GM19372 (cell line): Measurements from ENCODE around the gene HAPLN2.
"Not testable (repeated sequence)": the region's sequence is repeated elsewhere in the genome, so short reads cannot be mapped to it uniquely, and the experiment has no call there.

Source experiments
- ATAC-seq: cut with Tn5 transposase; IDR thresholded peaks from one replicate; pipeline ENCODE4 v1.9.1; 2021; ENCODE audit warnings: mild to moderate bottlenecking, low read depth, moderate library complexity; ENCODE audit not compliant: unreplicated experiment

HAPLN2 gene

DNA sequence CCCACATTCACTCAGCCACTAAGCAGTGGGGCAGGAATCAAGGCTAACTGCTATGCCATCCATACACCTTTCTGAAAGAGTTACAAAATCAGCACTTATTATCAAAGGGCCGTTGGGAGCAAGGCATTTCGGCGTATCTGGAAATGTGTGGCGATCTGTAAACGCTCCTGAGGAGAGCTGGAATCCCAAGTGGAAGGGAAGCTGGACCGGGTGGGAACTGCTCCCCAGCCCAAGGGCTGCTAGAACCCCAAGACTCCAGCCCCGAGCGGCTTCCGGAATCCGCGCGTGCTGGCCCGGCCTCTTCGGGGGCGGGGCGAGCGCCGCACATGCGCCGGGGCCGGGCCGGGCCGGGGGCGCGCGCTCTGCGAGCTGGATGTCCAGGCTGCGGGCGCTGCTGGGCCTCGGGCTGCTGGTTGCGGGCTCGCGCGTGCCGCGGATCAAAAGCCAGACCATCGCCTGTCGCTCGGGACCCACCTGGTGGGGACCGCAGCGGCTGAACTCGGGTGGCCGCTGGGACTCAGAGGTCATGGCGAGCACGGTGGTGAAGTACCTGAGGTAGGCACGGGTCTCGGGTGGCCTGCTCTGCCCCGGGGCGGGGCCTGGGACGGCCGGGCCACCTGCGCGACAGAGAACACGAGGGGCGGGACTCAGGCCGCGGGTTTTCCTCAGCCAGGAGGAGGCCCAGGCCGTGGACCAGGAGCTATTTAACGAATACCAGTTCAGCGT lies 27.6 kb upstream of the HAPLN2 start, which contains the start of gene NAXE:
TSS of gene NAXE (plus strand) at position 345 of the 726 bp plus-strand sequence. CDS start at position 374, 29 bp downstream.
- ATAC-seq: peak; percentile 92

DNA sequence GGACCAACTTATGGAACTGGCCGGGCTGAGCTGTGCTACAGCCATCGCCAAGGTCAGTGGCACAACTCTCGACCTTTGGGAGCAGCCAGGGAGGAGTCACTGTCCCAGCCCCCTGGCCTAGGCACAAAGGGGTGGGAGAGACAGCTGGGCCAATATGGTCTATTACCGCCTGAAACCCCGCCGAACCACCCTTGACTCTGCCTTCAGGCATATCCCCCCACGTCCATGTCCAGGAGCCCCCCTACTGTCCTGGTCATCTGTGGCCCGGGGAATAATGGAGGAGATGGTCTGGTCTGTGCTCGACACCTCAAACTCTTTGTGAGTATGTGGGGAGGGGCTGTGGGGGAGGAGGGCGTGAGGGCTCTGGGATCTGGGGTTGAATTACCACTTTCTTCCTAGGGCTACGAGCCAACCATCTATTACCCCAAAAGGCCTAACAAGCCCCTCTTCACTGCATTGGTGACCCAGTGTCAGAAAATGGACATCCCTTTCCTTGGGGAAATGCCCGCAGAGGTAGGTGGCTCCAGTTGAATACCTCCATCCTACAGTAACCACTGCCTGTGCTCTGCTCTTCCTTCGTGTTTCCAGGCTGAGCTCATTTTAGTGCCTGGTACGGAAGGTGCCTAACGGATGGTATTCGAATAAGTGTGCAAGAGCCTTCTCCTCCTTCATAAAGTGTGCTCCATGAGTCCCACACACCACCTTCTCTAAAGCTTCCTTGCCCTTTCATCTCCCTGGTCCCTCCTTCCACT lies 26.9 kb upstream of the HAPLN2 start:
- ATAC-seq: no peak

DNA sequence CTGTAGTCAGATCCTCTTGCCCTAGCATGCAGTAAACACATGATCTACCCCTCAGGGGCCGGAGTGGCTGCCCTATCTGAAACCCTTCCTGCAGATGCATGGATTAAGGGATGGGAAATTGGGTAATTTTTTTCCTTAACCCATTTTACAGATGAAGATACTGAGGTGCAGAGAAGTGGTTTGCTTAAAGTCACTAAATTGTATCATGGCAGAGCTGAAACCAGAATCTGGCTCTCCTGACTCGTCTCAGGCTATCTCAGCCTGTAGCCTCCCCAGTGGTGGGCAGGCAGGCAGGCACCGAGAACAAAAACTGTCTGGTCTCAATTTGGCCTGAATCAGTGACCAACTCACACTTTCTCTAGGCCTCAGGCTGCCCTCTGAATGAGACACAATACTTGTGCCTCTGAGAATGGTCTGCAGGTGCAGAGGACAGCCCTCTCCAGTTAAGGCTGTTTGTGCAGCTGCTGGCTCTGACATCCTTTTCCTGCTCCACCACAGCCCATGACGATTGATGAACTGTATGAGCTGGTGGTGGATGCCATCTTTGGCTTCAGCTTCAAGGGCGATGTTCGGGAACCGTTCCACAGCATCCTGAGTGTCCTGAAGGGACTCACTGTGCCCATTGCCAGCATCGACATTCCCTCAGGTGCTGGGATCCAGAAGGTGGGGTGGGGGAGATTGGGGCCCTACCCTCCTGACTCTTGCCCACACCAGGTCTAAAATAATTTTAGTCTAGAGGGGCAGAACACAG lies 26.1 kb upstream of the HAPLN2 start:
- no peak for ATAC-seq

DNA sequence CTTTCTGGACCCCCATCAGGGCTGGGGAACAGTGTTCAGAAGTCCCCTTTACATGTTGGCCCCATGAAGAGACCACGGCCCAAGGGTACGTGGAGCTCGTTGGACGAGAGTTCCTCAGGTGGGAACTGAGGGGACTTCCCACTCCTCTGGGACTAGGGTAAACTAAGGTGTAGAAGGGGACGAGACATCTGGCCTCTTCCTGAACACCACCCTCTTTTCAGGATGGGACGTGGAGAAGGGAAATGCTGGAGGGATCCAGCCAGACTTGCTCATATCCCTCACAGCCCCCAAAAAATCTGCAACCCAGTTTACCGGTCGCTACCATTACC lies 25.6 kb upstream of the HAPLN2 start:
- ATAC-seq: no peak

DNA sequence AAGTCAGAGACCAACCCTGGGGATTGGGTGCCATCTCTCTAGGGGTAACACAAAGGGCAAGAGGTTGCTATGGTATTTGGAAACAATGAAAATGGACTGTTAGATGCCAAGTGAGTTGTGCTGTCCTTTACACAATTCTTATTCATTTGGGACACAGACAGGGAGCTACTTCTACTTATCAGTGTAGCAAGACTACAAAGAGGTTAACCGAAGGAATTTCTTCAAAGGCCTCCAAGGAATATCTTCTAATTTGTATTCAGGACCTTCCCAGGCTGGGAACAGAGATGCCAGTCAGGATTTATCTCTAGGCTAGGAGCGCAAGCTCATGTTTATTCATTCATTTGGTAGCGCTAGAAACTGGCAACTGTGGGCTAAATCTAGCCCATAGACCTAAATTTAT lies 25.0 kb upstream of the HAPLN2 start:
- ATAC-seq: no peak

DNA sequence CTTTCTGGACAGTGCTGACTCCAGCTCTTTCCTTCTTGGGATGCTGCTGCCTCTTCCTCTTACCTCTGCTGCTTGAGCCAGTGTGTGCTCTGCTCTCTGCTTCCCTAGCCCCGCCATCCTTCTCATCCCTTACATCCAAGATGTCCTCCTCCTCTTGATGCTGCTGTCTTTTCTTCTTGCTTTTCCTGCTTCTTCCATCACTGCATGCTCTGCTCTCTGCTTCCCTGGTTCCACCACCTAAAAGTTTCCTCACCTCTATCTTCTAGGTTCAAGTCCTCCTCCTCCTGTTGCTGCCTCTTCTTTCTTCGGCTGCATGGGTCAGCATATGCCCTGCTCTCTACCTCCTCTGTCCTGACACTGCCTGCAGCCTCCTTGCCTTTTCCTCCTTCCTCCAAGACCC lies 24.2 kb upstream of the HAPLN2 start:
- no peak for ATAC-seq

DNA sequence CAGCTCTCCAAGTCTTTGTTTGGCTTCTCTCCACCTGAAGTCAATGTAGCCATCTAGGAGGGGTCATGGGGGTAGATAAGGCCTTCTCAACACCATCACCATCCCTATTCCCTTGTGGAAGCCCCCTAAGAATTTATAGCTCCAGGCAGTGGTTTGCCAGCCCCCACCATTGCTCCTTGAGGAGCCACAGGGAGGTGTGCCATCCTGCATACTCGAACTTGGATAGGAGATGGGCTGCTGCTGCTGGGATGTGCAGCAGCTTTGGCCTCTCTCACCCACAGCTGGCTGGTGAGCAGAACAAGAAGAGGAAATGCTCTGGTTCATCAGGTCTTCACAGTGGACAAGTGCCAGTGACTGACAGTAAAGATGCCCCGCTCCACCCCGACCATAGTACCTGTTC lies 22.8 kb upstream of the HAPLN2 start:
- ATAC-seq: no peak

DNA sequence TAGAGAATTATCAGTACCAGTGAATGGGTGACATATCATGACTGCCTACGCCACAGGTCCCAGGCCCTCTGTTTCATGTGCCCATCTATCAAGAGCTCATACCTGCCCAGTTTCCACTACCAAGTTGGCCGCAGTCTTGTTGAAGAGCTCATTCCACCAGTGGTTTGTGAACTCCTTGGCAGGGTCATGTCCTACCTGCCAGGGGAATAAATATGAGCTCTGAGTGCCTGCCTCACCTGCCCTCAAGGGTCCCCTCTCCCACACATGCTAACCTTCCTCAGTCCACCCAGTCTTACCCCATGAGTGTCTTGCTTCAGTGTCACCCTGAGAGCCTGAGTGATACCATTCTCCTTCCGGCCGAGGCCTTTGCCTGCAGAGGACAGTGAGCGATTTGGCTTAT lies 21.1 kb upstream of the HAPLN2 start:
- ATAC-seq: no peak

DNA sequence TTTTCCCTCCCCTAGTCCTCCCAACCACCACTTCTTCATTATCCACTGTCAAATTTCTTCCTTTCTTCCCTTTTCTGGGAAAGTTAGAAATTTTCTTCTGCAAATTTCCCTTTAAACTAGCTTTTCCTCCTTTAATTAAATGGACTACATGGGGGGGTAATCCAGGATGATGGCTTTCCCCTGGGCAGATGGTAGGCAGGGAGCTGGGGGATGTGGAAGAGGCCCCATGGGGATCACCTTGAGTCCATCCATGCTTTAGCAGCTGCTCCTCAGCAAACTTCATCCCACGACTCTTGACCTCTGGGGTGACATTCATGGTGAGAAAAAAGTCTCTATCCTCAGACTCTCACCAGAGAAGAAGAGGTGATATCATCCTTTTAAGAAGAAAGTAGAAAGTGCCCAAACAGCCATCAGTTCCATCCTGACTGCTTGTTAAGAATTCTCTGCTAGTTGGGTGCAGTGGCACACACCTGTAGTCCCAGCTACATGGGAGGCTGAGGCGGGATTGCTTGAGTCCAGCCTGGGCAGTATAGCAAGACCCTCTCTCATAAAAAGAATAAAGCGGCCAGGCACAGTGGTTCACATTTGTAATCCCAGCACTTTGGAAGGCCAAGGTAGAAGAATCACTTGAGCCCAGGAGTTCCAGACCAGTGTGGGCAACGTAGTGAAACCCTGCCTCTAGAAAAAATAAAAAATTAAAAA lies 20.3 kb upstream of the HAPLN2 start:
- no peak for ATAC-seq

DNA sequence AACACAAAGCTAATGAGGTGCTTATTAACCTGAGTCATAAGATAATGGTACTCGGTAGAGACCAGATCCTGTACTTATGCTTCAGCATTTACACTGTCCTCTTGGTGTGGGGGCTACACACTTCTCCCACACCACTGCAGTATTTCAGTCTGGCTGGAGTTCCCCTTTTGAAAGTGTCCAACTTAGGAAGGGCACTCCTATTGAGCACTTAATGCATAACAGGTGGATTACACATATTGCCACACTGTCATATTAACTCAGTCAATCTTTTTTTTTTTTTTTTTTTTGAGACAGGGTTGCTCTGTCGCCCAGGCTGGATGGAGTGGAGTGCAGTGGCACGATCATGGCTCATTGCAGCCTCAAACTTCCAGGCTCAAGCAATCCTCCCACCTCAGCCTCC lies 19.4 kb upstream of the HAPLN2 start:
- no peak for ATAC-seq

DNA sequence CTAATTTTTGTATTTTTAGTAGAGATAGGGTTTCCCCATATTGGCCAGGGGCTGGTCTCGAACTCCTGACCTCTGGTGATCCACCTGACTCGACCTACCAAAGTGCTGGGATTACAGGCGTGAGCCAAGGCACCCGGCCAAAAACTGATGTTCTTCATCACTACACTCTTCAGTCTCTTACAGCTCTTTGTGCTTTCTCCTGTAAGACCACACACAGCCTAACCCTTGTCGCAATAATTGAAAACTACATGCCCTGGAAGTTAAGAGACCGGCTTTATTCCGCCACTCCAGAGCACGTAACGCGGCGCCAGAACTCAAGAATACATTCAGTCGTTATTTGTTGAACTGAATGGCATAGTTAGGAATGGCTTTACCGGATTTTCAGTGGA lies 18.5 kb upstream of the HAPLN2 start:
- ATAC-seq: no peak

DNA sequence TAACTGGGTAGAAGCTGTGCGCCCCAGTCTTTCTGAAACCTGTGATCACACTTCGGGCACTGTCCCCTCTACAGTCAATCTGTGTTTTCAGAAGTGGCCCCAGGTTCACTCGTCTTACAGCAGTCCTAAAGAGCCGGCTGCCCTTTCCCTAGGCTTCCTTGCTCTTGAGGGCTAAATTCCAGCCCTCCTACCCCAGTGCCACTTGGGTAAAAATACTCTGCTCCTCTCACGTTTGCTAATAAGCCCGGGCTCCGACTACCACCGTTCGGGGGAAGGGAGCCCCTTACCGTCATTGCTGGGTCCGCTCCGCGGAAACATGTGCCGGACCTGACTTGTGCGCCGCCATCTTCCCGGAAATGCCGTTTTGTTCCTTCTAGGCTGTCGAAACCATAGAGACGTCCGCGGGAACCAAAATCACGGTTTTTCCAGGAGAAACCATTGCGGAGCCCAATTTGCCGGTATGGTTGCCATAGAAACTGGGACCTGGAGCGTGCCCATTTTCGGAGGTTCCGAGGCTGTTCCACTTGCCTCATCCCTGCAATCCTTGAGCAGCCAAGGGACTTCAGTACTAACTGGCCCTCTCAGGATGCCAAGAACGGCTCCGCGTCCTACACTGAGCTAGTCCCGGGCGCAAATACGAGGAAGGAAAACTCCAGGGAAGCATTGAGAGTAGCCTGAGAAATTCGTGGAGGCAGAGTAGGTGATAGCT lies 17.9 kb upstream of the HAPLN2 start, which contains the start of gene GPATCH4:
TSS of gene GPATCH4 (minus strand) at position 358 of the 709 bp plus-strand sequence.
- no peak for ATAC-seq

DNA sequence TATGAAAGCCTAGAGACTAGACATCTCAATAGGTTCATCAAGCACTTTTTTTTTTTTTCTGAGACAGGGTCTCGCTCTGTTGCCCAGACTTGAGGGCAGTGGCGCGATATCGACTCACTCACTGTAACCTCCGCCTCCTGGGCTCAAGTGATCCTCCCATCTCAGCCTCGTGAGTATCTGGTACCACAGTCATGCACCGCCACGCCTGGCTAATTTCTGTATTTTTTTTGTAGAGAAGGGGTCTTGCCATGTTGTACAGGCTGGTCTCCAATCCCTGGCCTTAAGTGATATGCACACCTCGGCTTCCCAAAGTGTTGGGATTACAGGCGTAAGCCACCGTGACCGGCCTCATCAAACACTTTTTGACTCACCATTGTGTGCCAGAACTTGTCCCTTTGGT lies 17.3 kb upstream of the HAPLN2 start:
- ATAC-seq: no peak

DNA sequence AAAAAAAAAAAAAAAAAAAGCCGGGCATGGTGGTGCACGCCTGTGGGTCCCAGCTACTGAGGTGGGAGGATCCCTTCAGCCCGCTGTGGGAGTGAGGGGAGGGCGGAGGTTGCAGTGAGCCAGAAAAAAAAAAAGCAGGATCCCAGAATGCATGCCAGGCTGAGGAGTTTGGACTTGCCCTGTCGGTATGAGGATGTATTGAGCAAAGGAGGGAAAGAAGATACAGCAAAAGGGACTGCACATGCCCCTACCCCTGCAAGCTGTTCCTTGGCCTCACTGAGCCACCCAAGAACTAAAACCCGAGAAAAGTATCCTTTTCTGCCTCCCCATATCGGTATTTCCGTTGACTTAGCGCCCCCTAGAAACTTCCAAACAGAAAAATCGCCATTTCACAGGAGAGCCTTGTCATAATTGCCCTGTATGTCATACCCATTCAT lies 16.6 kb upstream of the HAPLN2 start:
- ATAC-seq: no peak

DNA sequence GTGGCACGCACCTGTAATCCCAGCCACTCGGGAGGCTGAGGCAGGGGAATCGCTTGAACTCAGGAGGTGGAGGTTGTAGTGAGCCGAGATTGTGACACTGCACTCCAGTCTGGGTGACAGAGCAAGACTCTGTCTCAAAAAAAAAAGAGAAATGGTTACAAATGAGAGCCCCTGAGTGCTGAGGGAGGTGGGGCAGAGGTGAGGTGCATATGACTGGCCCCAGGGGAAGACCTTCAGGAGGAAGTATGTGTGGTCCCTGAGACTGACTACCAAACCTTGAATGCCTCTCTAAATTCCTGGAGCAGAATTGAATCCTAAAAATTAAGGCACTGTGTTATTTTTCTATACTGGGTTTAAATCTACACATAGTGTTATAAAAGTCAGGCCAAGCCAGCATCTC lies 11.9 kb upstream of the HAPLN2 start:
- not testable (repeated sequence) for ATAC-seq

DNA sequence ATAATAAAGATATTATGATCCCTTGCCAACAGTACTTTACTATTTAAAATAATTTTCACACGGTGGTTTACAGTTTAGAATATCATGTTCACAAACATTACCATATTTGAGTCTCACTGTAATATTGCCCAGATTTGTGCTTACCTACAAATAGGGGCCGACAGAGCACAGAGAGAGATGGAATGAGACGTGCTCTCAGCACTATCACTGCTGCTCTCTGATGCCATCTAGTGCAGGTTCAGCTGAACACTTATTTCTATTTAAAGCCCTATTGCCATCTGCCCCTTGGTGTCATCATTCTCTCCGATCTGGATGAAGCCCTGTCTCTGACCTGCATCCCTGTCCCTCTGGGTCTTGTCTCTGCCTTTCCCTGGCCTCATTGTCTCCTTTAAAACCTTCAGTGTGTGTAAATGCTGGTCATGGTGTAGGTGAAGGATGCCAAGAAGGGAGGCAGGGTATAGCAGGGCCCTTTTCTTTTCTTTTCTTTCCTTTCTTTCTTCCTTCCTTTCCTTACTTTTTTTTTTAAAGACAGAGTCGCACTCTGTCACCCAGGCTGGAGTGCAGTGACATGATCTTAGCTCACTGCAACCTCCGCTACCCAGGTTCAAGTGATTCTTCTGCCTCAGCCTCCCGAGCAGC lies 11.1 kb upstream of the HAPLN2 start:
- no peak for ATAC-seq

DNA sequence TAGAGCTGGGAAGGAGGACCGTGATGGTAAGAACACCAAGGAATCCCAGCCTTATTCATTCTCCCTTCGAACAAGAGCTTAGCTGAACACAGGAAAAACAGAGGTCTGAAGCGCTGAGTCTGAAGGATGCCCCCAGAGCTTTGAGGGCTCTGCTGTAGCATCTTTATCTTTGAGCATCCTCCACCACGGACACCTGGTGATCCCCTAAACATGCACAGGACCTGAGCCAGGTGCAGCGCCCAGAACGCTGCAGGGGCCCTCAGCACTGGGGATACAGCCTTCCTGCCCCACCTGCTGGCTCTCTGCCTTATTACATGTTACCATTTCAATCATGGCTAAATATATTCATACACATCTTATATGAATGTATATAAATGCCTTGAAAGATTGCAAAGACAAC lies 10.2 kb upstream of the HAPLN2 start:
- ATAC-seq: no peak

DNA sequence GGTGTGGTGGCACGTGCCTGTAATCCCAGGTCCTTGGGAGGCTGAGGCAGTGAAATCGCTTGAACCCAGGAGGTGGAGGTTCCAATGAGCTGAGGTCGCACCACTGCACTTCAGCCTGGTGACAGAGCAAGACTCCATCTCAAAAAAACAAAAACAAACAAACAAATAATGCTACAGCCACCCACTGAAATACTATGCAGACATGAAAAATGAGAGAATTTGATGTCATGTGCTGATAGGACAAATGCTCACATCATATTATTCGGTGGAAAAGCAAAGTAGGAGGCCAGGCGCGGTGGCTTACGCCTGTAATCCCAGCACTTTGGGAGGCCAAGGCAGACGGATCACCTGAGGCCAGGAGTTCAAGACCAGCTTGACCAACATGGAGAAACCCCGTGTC lies 9.1 kb upstream of the HAPLN2 start:
- ATAC-seq: not testable (repeated sequence)

DNA sequence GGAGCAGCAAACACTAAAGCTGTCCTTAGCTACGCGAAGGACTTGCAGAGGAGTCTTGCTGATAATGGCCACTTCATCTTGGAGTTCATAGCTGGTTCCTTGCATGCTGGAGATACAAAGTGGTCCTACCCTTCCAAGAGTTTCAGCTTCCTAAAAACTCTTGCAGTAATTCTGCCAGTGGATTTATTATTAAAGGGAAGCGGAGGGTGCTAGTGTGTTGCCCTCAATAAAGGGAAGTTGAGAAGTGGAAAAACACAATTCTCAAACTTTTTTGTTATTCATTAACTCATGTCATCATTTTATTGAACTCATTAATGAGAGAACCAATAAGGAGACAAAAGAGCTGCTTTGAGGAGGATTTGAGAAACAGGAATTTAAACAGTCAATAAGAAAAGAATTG lies 6.5 kb upstream of the HAPLN2 start:
- no peak for ATAC-seq

DNA sequence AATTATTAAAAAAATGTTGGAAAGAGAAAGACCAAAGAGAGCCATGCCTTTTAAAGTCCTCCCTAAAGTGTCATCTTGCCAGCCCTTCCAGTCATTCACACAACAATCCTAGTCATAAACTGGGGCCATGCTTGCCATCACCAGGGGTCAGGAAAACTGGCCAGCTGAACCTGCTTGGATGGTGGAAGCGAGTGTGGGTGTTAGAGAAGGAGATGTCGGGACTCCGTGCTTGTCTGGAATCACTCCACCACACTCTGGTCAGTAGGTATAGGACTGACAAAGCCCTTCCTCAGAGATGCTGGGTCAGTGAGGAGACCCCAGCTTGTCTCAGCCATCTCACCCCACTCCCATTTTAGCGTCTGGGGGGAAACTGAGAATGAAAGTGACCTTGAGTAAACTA lies 3.3 kb upstream of the HAPLN2 start:
- ATAC-seq: no peak
